HCT116 (cell line): ENCODE measurements around the gene TMEM59L. TPM values are rescaled to one million over a fixed set of nuclear protein-coding genes. Genes with fewer than 3 reads are reported as not detected.

Experiments used
- ATAC-seq: fragments of 200-7000 bp; cut with Tn5 transposase; 2 replicates; pipeline ENCODE4 v1.9.1; 2020; ENCODE audit warnings: mild to moderate bottlenecking, moderate library complexity
- BruUV-seq: library from RNA; stranded (reverse); fragments of 400-500 nt; replicated peaks from 2 replicates; lab custom pipeline; 2021; lab: Mats Ljungman, UMichigan
- CTCF ChIA-PET: fragments of 300-600 bp; sonication (Branson Sonifier 250); formaldehyde crosslinking; loops from one replicate; lab custom pipeline; 2021; ENCODE audit warnings: antibody characterized with exemption; lab: Charles Lee
- POLR2A ChIA-PET: fragments of 300-600, 350-600 bp; sonication (Branson Sonifier 250); formaldehyde crosslinking; loops from one replicate; lab custom pipeline; 2021; ENCODE audit warnings: antibody characterized with exemption; lab: Charles Lee
- RAD21 ChIA-PET, 2 experiments: fragments of 300-600 bp; sonication (Branson Sonifier 250); formaldehyde crosslinking; loops; one replicate each; lab custom pipeline; 2023; ENCODE audit warnings: low total read pairs in 2 of 2; ENCODE audit not compliant: uncharacterized antibody in 2 of 2, unreplicated experiment in 2 of 2, low non-redundant PET in 1 of 2; lab: Charles Lee
- DNase-seq: peaks from one replicate; pipeline ENCODE4 v3.0.0-alpha.2; 2010; ENCODE audit warnings: low read depth, low spot score
- H2AFZ ChIP-seq: fragments of 200-600 bp; shearing (Covaris generic), sonication (generic); 2 replicates; pipeline ENCODE4 v1.6.1; 2017; ENCODE audit warnings: low read depth, mixed run types, mixed read lengths, antibody characterized with exemption, low read length; ENCODE audit not compliant: poor library complexity, severe bottlenecking
- H3K27ac ChIP-seq: 2 replicates; pipeline ENCODE4 v1.5.1; 2012; ENCODE audit warnings: low read depth, low read length
- H3K27me3 ChIP-seq: fragments of 200-600 bp; sonication (generic); 2 replicates; pipeline ENCODE4 v1.6.1; 2016; ENCODE audit warnings: mixed run types, low read length, mixed read lengths; ENCODE audit not compliant: insufficient read depth
- H3K36me3 ChIP-seq, 2 experiments: fragments of 200-500 bp in 1 of 2; fragments of 200-600 bp in 1 of 2; sonication (Bioruptor generic) in 1 of 2; sonication (generic) in 1 of 2; 2 replicates each; pipeline versions ENCODE4 v1.5.1 to v1.6.1; 2014 to 2016; ENCODE audit warnings: low read length in 2 of 2, inconsistent platforms in 1 of 2, mixed read lengths in 1 of 2, mixed run types in 1 of 2; ENCODE audit not compliant: insufficient read depth in 2 of 2, control insufficient read depth in 1 of 2
- H3K4me1 ChIP-seq, 2 experiments: fragments of 200-600 bp in 1 of 2; sonication (generic) in 1 of 2; 2 replicates each; pipeline versions ENCODE4 v1.5.1 to v1.6.1; 2012 to 2017; ENCODE audit warnings: low read length in 2 of 2, inconsistent platforms in 1 of 2, mild to moderate bottlenecking in 1 of 2, mixed read lengths in 1 of 2, mixed run types in 1 of 2, moderate library complexity in 1 of 2; ENCODE audit not compliant: insufficient read depth in 2 of 2, control insufficient read depth in 1 of 2
- H3K4me2 ChIP-seq: fragments of 200-600 bp; sonication (generic); 2 replicates; pipeline ENCODE4 v1.6.1; 2017; ENCODE audit warnings: mixed run types, low read length, mixed read lengths
- H3K4me3 ChIP-seq, 2 experiments: fragments of 200-600 bp in 1 of 2; sonication (generic) in 1 of 2; replicated peaks in 1 of 2; 2 replicates each; pipeline ENCODE4 v1.5.1; 2011 to 2016; ENCODE audit warnings: low read length in 2 of 2, control low read depth in 1 of 2, low read depth in 1 of 2, mild to moderate bottlenecking in 1 of 2, mixed read lengths in 1 of 2, mixed run types in 1 of 2
- H3K79me2 ChIP-seq: fragments of 200-600 bp; sonication (generic); 2 replicates; pipeline ENCODE4 v1.6.1; 2017; ENCODE audit warnings: mild to moderate bottlenecking, mixed run types, low read length, moderate library complexity, mixed read lengths; ENCODE audit not compliant: insufficient read depth
- H3K9ac ChIP-seq: fragments of 200-600 bp; sonication (generic); 2 replicates; pipeline ENCODE4 v1.6.1; 2016; ENCODE audit warnings: low read length, mixed read lengths
- H3K9me2 ChIP-seq: fragments of 200-600 bp; sonication (generic), shearing (Covaris generic); 2 replicates; pipeline ENCODE4 v1.6.1; 2017; ENCODE audit warnings: mixed run types, mild to moderate bottlenecking, moderate library complexity; ENCODE audit not compliant: insufficient read depth
- H3K9me3 ChIP-seq, 2 experiments: fragments of 200-500 bp in 1 of 2; fragments of 200-600 bp in 1 of 2; sonication (Bioruptor generic) in 1 of 2; sonication (generic) in 1 of 2; 2 replicates each; pipeline ENCODE4 v1.6.1; 2014 to 2017; ENCODE audit warnings: low read length in 2 of 2, mixed read lengths in 2 of 2, inconsistent platforms in 1 of 2, low read depth in 1 of 2, mild to moderate bottlenecking in 1 of 2, mixed run types in 1 of 2, moderate library complexity in 1 of 2; ENCODE audit not compliant: control insufficient read depth in 1 of 2, insufficient read depth in 1 of 2
- H4K20me1 ChIP-seq: fragments of 200-600 bp; sonication (generic), shearing (Covaris generic); 2 replicates; pipeline ENCODE4 v1.6.1; 2017; ENCODE audit warnings: mixed run types, mild to moderate bottlenecking, moderate library complexity; ENCODE audit not compliant: insufficient read depth
- JUND ChIP-seq: IDR thresholded peaks from 2 replicates; pipeline ENCODE4 v1.6.1; 2012
- RAD21 ChIP-seq: IDR thresholded peaks from 2 replicates; pipeline ENCODE4 v1.6.1; 2012; ENCODE audit warnings: low read depth, mild to moderate bottlenecking
- REST ChIP-seq: IDR thresholded peaks from 2 replicates; pipeline ENCODE4 v1.6.1; 2012; ENCODE audit warnings: low read depth
- SP1 ChIP-seq: IDR thresholded peaks from 2 replicates; pipeline ENCODE4 v1.6.1; 2012; ENCODE audit warnings: low read depth
- SRF ChIP-seq: IDR thresholded peaks from 2 replicates; pipeline ENCODE4 v1.6.1; 2012; ENCODE audit warnings: low read depth
- TCF7L2 ChIP-seq: IDR thresholded peaks from 2 replicates; pipeline ENCODE4 v1.7.0; 2011; ENCODE audit warnings: borderline replicate concordance, inconsistent platforms; ENCODE audit not compliant: insufficient read depth, insufficient read length; ENCODE audit errors: extremely low read depth
- YY1 ChIP-seq: IDR thresholded peaks from 2 replicates; pipeline ENCODE4 v1.6.1; 2011; ENCODE audit warnings: low read length, low read depth, moderate library complexity, mild to moderate bottlenecking; ENCODE audit not compliant: insufficient replicate concordance; ENCODE audit errors: extremely low read depth
- ZNF274 ChIP-seq: fragments of 200-500 bp; sonication (Bioruptor generic); IDR thresholded peaks from 2 replicates; pipeline ENCODE4 v1.6.1; 2014; ENCODE audit warnings: mild to moderate bottlenecking, low read depth, low read length, inconsistent platforms
- intact Hi-C: fragments of 100-400 bp; cut with micrococcal nuclease; formaldehyde crosslinking; loops from 2 replicates; pipeline ENCODE4 v1.10.0; 2022
- total RNA-seq: library from RNA; stranded (reverse); gene quantifications from one replicate; pipeline ENCODE4 v1.2.1, GENCODE V29; 2021; ENCODE audit not compliant: unreplicated experiment

TMEM59L gene
- total RNA-seq, 1 experiment from 2014 or later: 14.3 TPM

- peak within 1 kb of the TSS; percentile 99 for H3K4me2 ChIP-seq
- peak within 1 kb of the TSS; percentile 51 for H3K9ac ChIP-seq
- POLR2A ChIA-PET: no interaction called here
- RAD21 ChIA-PET: no interaction called here
- H3K27me3 ChIP-seq: peaks cover 18% of the 10 kb centered on the region; the same call in 1 of the 2 replicates
- H3K4me1 ChIP-seq: peaks cover 25 to 34% of the 10 kb centered on the region in 2 experiments
- H3K79me2 ChIP-seq: no peaks in the 10 kb centered on the region
- H4K20me1 ChIP-seq: no peaks in the 10 kb centered on the region
- TF ChIP-seq SRF (no peak), SP1 (no peak), YY1 (no peak), REST (no peak), TCF7L2 (peak; percentile 17), JUND (no peak), RAD21 (no peak), ZNF274 (no peak)
- DNase-seq (no peak), ATAC-seq (peak; percentile 67)
- H3K9me3 ChIP-seq: no peaks in the 10 kb centered on the region
- peak within 1 kb of the TSS; percentile 52; the same call in 1 of the 2 replicates for H3K27ac ChIP-seq
- peak within 1 kb of the TSS; percentile 53 to 65 for H3K4me3 ChIP-seq
- BruUV-seq: no TSS peak
- no peaks in the 10 kb centered on the region for H3K9me2 ChIP-seq
- no peaks in the 10 kb centered on the region for H3K36me3 ChIP-seq
- intact Hi-C loops: no loop called here
- H2AFZ ChIP-seq: peak within 1 kb of the TSS; percentile 65
- CTCF ChIA-PET: interaction anchor here (0.5 to 1.2 kb wide), 2 partner anchors 13 to 17 kb away, joined by 3 to 5 read pairs; no protein-coding TSS in a partner anchor
These were observed 6.1 kb upstream of the TMEM59L start, which contains the start of gene CRLF1 for GRCh38 chr19:18606281-18607225. CRLF1 (minus strand) TSS chr19:18606799; CDS start chr19:18606656, 143 bp downstream.
